Brain microvascular endothelial cell (primary cell): ENCODE results near the gene DNAI4.

Experiments
- DNase-seq: peaks from one replicate; pipeline ENCODE4 v3.0.0-alpha.2; 2020
- H3K27ac ChIP-seq: fragments of 250-450 bp; sonication (Bioruptor Pico); 2 replicates; pipeline ENCODE4 v1.5.1; 2020; ENCODE audit warnings: mild to moderate bottlenecking, moderate library complexity
- H3K27me3 ChIP-seq: fragments of 250-450 bp; sonication (Bioruptor Pico); replicated peaks from 2 replicates; pipeline ENCODE4 v1.5.1; 2020; ENCODE audit warnings: mild to moderate bottlenecking
- H3K36me3 ChIP-seq: fragments of 250-450 bp; sonication (Bioruptor Pico); replicated peaks from 2 replicates; pipeline ENCODE4 v1.5.1; 2020; ENCODE audit warnings: mild to moderate bottlenecking
- H3K4me3 ChIP-seq: 2 replicates; pipeline ENCODE4 v1.5.1; 2011; ENCODE audit warnings: low read depth, mild to moderate bottlenecking, control low read depth, low read length, moderate library complexity
- in situ Hi-C: cut with HindIII; loops from 2 replicates; pipeline ENCODE4 v1.10.0; 2017; ENCODE audit warnings: low sequenced_read_pairs, low pct_ligation_motif_present
- TF ChIP-seq, protein P1 (sequence below): IDR thresholded peaks from 2 replicates; pipeline ENCODE4 v1.5.1; 2011; ENCODE audit warnings: low read depth, mild to moderate bottlenecking, moderate library complexity, low read length, control low read depth, inconsistent platforms; ENCODE audit errors: missing control alignments

DNAI4 gene

DNA sequence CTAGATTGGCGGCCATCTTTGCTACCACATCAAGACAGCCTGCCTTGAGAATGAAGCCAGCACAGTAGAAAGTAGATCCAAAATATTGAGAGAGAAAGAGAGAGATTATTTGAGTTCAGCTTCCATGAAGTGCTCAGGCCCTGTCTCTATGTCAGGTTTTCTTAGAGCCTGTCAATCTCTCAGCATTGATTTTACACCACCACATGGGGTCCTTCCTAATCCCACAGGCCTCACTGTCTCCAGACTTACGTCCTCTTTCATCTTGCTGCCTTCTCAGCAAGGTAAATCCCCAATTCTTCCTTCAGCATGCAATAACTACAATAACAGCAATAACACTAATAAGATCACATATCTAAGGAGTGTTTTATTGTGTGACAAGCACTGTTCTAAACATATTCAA, 151.4 kb downstream of the DNAI4 start:
- no peaks in the 10 kb centered on the region for H3K36me3 ChIP-seq
- TF ChIP-seq, protein P1, sequence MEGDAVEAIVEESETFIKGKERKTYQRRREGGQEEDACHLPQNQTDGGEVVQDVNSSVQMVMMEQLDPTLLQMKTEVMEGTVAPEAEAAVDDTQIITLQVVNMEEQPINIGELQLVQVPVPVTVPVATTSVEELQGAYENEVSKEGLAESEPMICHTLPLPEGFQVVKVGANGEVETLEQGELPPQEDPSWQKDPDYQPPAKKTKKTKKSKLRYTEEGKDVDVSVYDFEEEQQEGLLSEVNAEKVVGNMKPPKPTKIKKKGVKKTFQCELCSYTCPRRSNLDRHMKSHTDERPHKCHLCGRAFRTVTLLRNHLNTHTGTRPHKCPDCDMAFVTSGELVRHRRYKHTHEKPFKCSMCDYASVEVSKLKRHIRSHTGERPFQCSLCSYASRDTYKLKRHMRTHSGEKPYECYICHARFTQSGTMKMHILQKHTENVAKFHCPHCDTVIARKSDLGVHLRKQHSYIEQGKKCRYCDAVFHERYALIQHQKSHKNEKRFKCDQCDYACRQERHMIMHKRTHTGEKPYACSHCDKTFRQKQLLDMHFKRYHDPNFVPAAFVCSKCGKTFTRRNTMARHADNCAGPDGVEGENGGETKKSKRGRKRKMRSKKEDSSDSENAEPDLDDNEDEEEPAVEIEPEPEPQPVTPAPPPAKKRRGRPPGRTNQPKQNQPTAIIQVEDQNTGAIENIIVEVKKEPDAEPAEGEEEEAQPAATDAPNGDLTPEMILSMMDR, result no peak
- H3K27me3 ChIP-seq, result no peaks in the 10 kb centered on the region
- in situ Hi-C loops, result loop anchor here (25.0 kb wide), 1 partner anchor 189 kb away; no protein-coding TSS in a partner anchor
- H3K4me3 ChIP-seq, result no peak overlapping the region
- H3K27ac ChIP-seq, result no peak overlapping the region
- no peak for DNase-seq

DNA sequence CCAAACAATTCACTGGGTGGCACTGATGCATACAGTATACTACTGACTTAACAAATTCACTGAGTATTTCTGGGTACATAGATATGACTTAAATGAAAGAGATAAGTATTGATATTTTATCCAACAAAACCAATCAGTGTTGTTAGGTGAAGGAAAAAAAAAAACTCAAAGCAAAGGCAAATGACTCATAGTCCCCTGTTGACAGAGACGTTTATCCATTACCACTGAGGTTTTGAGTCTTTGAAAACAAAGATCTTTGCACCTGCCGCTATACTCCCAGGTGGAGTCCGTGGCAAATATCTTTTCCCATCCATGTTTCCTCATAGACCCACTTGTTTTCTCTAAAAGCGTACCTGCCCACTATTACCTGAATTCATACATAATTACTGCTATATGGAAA, 154.0 kb downstream of the DNAI4 start:
- DNase-seq, result no peak
- no peaks in the 10 kb centered on the region for H3K36me3 ChIP-seq
- H3K27me3 ChIP-seq, result no peaks in the 10 kb centered on the region
- TF ChIP-seq, protein P1, result no peak
- H3K27ac ChIP-seq, result no peak overlapping the region
- in situ Hi-C loops, result loop anchor here (25.0 kb wide), 1 partner anchor 192 kb away; no protein-coding TSS in a partner anchor
- H3K4me3 ChIP-seq, result no peak overlapping the region

DNA sequence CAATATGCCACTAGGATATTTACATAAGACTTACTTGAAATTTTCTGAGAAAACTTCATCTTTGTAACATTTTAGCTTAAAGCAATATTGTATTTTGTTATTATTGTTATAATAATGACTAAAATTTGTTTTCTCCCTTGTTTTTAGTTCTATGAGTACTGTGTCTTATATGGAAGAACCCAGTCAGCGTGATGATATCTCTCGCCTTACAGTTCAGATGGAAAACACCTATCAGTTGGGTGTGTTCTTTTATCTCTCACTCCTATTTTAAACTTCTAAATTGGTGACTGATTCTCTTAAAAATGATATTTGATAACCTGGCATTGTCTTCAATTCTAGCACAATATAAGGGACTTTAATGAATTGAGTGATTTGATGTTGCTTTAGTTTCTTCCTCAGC, 154.4 kb downstream of the DNAI4 start:
- no peak overlapping the region for H3K4me3 ChIP-seq
- no peaks in the 10 kb centered on the region for H3K27me3 ChIP-seq
- no peak overlapping the region for H3K27ac ChIP-seq
- in situ Hi-C loops, result loop anchor here (25.0 kb wide), 1 partner anchor 192 kb away; no protein-coding TSS in a partner anchor
- H3K36me3 ChIP-seq, result no peaks in the 10 kb centered on the region
- DNase-seq, result no peak
- TF ChIP-seq, protein P1, result no peak

DNA sequence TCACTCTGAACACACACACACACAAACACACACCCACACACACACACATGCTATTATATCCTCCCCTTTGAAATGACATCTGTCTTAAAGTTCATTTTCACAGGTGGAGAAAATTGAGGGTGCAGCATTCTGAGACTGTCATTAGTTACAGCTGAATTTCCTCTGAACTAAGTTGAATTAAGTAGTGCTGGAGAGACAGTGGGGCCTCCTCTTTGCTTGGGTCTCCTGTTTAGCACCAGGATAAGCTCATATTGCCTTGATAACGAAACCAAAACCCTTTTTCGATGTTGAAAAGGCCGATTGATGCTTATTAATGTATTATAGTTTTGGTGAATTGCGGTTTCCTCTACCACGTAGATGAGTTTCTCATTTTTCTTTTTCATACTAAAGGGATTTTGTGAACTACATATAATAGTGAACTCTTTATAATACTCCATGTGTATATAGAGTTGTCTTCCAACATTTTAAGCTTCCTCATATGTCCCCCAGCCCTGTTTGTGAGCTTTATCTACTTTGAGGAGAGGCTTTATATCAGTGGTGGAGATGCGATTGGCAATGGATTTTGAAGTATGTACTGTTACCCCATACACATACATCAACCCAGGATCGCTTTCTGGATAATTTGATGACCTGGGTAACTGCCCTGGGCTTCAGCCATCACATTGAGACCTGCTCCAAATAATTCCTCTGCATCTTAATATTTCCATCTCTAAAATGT, 155.0 kb downstream of the DNAI4 start:
- in situ Hi-C loops, result loop anchor here (25.0 kb wide), 1 partner anchor 193 kb away; no protein-coding TSS in a partner anchor
- DNase-seq, result no peak
- Histone ChIP-seq H3K36me3 (no peaks in the 10 kb centered on the region), H3K27me3 (no peaks in the 10 kb centered on the region), H3K27ac (no peak overlapping the region), H3K4me3 (no peak overlapping the region)
- TF ChIP-seq, protein P1, result no peak

DNA sequence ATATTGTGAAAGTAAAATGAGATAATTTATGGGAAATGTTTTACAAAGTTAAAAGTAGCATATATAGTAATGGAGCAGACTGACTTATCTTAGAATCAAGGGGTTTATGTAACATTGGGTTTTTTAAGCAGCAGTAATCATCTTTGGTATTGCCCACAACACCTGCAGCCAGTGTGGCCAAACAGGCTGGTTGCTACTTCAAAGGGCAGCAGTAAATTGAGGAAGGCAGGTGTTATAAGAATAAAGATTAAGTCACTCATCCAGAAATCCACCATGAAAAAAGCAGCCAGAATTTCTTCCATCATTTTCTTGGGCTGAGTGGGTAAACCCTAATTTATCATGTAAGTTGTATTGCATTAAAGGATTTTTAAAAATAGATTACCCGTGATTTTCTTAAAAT, 155.7 kb downstream of the DNAI4 start:
- TF ChIP-seq, protein P1, result no peak
- Histone ChIP-seq H3K27ac (no peak overlapping the region), H3K27me3 (no peaks in the 10 kb centered on the region), H3K36me3 (no peaks in the 10 kb centered on the region), H3K4me3 (no peak overlapping the region)
- DNase-seq, result no peak
- in situ Hi-C loops, result loop anchor here (25.0 kb wide), 1 partner anchor 193 kb away; no protein-coding TSS in a partner anchor
